Glutamatergic neuron (in vitro differentiated cells): ENCODE data around the gene NOTUM. TPM values are rescaled to one million over a fixed set of nuclear protein-coding genes. Genes with fewer than 3 reads are reported as not detected.

Source experiments
- DNase-seq: peaks from one replicate; pipeline ENCODE4 v3.0.0; 2022
- H3K27ac Mint-ChIP-seq: one replicate; pipeline ENCODE4 v1.8.0; 2020; ENCODE audit warnings: mild to moderate bottlenecking, mixed read lengths, inconsistent platforms; ENCODE audit not compliant: unreplicated experiment
- H3K27me3 Mint-ChIP-seq: one replicate; pipeline ENCODE4 v1.8.0; 2020; ENCODE audit warnings: mild to moderate bottlenecking, moderate library complexity, mixed read lengths, inconsistent platforms; ENCODE audit not compliant: unreplicated experiment
- H3K36me3 Mint-ChIP-seq: one replicate; pipeline ENCODE4 v1.8.0; 2020; ENCODE audit warnings: mild to moderate bottlenecking, mixed read lengths, inconsistent platforms; ENCODE audit not compliant: unreplicated experiment
- H3K4me1 Mint-ChIP-seq: one replicate; pipeline ENCODE4 v1.8.0; 2020; ENCODE audit warnings: mild to moderate bottlenecking, low read depth, mixed read lengths, inconsistent platforms; ENCODE audit not compliant: unreplicated experiment
- H3K4me3 Mint-ChIP-seq: one replicate; pipeline ENCODE4 v1.8.0; 2020; ENCODE audit warnings: mild to moderate bottlenecking, mixed read lengths, inconsistent platforms; ENCODE audit not compliant: unreplicated experiment
- H3K9me3 Mint-ChIP-seq: one replicate; pipeline ENCODE4 v1.8.0; 2020; ENCODE audit warnings: mild to moderate bottlenecking, moderate library complexity, mixed read lengths, inconsistent platforms; ENCODE audit not compliant: unreplicated experiment
- total RNA-seq: library from RNA; stranded (reverse); fragmentation: NEBNext Ultra II Directional; extraction: Animal tissue kit (Norgen Biotek cat#: 25700); gene quantifications from one replicate; pipeline ENCODE4 v1.2.1, GENCODE V29; 2021; ENCODE audit not compliant: unreplicated experiment
- TF ChIP-seq, protein P1 (sequence below): fragments of 200-600 bp; sonication (generic); IDR thresholded peaks from one replicate; pipeline ENCODE4 v1.5.0; 2021; ENCODE audit not compliant: partially characterized antibody, unreplicated experiment

Gene NOTUM
- total RNA-seq, 1 donor from 2014 or later = 39.8 TPM

DNA sequence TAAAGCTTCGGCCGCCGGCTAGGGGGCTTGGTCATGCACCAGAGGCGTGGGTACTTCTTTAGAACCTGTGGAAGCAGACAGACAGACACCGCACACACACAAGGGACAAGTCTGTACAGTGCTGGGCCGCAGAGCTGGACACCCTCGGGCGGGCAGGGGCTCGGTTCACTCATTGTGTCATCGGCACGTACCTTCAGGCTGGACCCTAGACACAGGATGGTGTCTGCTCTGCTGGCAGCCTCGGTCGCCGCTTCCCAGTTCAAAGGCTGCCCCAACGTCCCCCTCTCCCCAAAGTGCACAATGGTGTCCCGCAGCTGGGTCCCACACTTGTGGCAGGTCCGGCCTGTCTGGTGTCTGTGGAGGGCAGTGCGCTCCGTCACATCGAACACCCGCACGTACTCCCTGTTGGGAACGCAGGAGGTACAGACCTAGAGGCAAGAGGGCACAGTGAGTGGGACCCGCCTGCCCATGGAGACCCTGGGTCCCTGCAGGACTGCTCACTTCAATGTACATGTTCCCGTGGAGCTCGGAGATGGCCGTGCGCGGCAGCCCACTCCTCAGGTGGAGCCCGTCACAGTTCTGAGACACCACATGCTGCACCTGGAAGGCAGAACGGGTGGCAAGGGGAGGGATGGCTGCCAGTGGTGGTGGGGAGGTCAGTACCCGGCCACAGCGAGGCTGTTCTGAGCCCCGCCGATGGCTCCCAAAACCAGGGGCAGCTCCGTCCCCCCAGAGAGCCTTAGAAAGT lies 46.7 kb downstream of the NOTUM start:
- no peak for DNase-seq
- peaks cover 2% of the 10 kb centered on the region for H3K36me3 Mint-ChIP-seq
- TF ChIP-seq, protein P1, sequence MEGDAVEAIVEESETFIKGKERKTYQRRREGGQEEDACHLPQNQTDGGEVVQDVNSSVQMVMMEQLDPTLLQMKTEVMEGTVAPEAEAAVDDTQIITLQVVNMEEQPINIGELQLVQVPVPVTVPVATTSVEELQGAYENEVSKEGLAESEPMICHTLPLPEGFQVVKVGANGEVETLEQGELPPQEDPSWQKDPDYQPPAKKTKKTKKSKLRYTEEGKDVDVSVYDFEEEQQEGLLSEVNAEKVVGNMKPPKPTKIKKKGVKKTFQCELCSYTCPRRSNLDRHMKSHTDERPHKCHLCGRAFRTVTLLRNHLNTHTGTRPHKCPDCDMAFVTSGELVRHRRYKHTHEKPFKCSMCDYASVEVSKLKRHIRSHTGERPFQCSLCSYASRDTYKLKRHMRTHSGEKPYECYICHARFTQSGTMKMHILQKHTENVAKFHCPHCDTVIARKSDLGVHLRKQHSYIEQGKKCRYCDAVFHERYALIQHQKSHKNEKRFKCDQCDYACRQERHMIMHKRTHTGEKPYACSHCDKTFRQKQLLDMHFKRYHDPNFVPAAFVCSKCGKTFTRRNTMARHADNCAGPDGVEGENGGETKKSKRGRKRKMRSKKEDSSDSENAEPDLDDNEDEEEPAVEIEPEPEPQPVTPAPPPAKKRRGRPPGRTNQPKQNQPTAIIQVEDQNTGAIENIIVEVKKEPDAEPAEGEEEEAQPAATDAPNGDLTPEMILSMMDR = no peak
- H3K4me3 Mint-ChIP-seq = no peak overlapping the region
- H3K4me1 Mint-ChIP-seq = peaks cover 10% of the 10 kb centered on the region
- no peak overlapping the region for H3K27ac Mint-ChIP-seq
- peaks cover 5% of the 10 kb centered on the region for H3K9me3 Mint-ChIP-seq
- peaks cover 2% of the 10 kb centered on the region for H3K27me3 Mint-ChIP-seq

DNA sequence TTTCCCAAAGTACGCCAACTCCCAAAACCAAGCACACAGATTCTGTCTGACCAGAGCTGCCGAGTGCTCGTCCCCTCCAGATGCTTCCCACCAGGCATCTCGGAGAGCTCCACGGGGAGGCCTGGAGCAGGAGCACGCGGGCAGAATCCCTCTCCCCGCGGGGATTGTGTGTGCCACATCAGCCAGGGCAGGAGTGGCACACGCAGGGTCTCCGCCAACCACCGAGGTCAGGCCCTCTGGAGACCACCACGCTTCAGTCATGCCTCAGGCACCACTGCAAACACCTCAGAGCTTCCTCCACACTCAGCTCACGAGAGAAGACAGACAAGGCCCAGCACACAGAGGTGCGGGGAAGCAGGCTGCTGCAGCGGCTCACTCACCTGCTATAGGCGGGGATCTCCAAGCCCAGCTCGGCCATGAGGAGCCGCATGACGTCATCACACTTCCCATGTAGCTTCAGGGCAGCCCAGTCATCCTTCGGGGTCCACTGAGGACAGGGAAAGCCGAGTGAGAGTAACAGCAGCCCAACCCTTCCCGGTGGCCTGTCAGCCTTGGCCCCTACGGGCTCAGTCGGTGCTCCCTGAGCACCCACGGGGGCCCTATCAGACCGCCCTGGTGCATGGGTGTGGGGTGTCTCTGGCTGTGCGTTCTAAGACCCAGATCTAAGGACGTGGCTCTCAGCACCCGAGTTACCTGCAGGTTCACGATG lies 47.4 kb downstream of the NOTUM start:
- no peak for DNase-seq
- H3K9me3 Mint-ChIP-seq = peaks cover 5% of the 10 kb centered on the region
- H3K36me3 Mint-ChIP-seq = no peaks in the 10 kb centered on the region
- peaks cover 8% of the 10 kb centered on the region for H3K4me1 Mint-ChIP-seq
- peaks cover 2% of the 10 kb centered on the region for H3K27me3 Mint-ChIP-seq
- H3K4me3 Mint-ChIP-seq = no peak overlapping the region
- no peak overlapping the region for H3K27ac Mint-ChIP-seq
- TF ChIP-seq, protein P1 = no peak

DNA sequence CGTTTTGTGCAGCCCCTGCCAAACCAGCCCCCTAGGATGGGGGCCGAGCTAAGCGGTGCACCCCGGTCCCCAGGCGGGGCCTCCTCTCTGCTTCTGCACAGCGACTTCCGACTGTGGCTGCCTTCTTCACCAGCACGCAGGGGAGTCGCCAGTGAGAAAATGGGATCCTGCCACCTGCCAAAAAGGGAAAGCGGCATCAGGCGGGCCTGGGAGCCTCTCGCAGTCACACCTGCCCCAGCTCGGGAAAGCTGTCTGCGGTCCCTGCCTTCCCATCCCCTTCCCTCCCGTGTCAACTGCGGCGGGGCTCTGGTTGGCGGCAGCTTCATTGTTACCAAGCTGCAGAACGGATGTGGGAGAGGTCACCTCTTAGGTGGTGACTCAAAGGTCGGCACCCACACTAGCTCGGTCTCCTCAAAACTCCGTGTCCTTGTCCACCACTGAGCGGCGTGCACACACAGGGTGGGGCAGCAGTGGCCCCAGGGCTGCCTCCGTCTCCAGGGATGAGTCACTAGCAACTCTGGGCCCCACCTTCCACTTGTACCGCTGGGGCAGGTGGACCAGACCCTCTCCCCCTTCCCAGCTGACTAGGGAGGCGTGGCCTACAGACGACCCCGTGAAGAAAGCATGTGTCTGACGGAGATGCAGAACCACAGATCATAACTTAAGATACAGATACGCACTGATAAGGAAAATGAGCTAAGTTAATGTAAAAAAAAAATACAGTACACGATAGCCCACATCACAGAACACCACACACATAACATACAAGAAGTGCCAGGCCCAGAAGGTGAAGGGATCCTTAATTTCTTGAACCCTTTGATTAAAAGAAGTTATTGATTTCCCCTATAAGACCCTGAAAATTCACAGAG lies 48.3 kb downstream of the NOTUM start:
- Mint-ChIP-seq H3K27me3 (no peaks in the 10 kb centered on the region), H3K27ac (no peak overlapping the region), H3K4me3 (peak overlapping the region; percentile 78), H3K9me3 (peaks cover 5% of the 10 kb centered on the region), H3K4me1 (peaks cover 8% of the 10 kb centered on the region), H3K36me3 (no peaks in the 10 kb centered on the region)
- DNase-seq = no peak
- TF ChIP-seq, protein P1 = no peak

DNA sequence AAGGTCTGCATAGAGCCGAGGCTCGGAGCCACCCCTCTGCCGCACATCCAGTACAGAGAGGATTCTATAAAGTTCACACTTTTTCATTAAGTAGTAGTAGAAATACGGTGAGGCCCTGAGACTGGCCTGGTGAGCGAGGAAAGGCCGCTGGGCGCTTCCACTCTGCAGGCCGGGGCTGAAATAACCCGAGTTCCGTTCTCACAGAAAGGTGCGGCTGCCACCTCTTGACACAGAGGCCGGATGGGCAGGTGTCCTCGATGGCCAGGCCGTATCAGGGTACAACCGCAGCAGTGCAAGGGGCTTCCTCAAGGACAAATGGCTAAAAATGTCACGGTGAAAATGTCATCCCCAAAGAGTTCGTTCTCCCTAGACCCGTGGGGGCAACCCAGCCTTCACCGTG lies 49.0 kb downstream of the NOTUM start:
- H3K27ac Mint-ChIP-seq = no peak overlapping the region
- no peaks in the 10 kb centered on the region for H3K27me3 Mint-ChIP-seq
- peak overlapping the region; percentile 78 for H3K4me3 Mint-ChIP-seq
- peaks cover 4% of the 10 kb centered on the region for H3K4me1 Mint-ChIP-seq
- TF ChIP-seq, protein P1 = no peak
- no peak for DNase-seq
- peaks cover 5% of the 10 kb centered on the region for H3K9me3 Mint-ChIP-seq
- H3K36me3 Mint-ChIP-seq = no peaks in the 10 kb centered on the region
